ENCODE data around the gene C2orf15. TPM values are rescaled to one million over a fixed set of nuclear protein-coding genes. Genes with fewer than 3 reads are reported as not detected.
"Not testable (repeated sequence)": the region's sequence is repeated elsewhere in the genome, so short reads cannot be mapped to it uniquely, and the experiment has no call there.

C2orf15 gene
- total and polyA plus RNA-seq, 2 of the 8 experiments (the other 6 are each of a cell fraction or from before 2014, with no cell fraction given): 3.6 to 6.5 TPM

GRCh38 chr2:99192364-99192763, 50.9 kb downstream of the C2orf15 start:
- POLR2A ChIA-PET (ENCODE audit: partially characterized antibody): interaction anchor here (1.0 kb wide), 1 partner anchor 12 kb away, joined by 3 read pairs; no protein-coding TSS in a partner anchor
- H3K18ac ChIP-seq (ENCODE audit: extremely low read depth, low read length); H3K4ac ChIP-seq (replicated peaks; ENCODE audit: insufficient read length, low read depth, low read length); H2BK120ac ChIP-seq (replicated peaks; ENCODE audit: low read depth, low read length); H3K27me3 ChIP-seq (replicated peaks in 1 of 4; ENCODE audit: control insufficient read depth in 3 of 4, extremely low read depth in 1 of 4, insufficient read depth in 3 of 4, low read length in 3 of 4); H3K9me3 ChIP-seq (ENCODE audit: insufficient read depth in 2 of 2, low read depth in 1 of 2, low read length in 1 of 2); H2AK5ac ChIP-seq (ENCODE audit: low read depth, low read length); H3K27ac ChIP-seq (ENCODE audit: low read depth, low read length); H4K20me1 ChIP-seq (replicated peaks in 1 of 2; ENCODE audit: control insufficient read depth in 1 of 2, insufficient read depth in 2 of 2, low read length in 2 of 2); CTCF ChIA-PET (ENCODE audit: partially characterized antibody); H3K4me1 ChIP-seq (replicated peaks in 1 of 4; ENCODE audit: control insufficient read depth in 3 of 4, insufficient read depth in 4 of 4, low read length in 3 of 4); H3K4me3 ChIP-seq (ENCODE audit: extremely low read depth in 1 of 4, insufficient read depth in 2 of 4, low read depth in 3 of 4, low read length in 4 of 4); H2AFZ ChIP-seq (ENCODE audit: low read length); H3K14ac ChIP-seq (ENCODE audit: insufficient read length); H4K5ac ChIP-seq (ENCODE audit: insufficient read length, low read depth, low read length); H2BK20ac ChIP-seq (ENCODE audit: low read length); H2BK15ac ChIP-seq (ENCODE audit: low read length); H3K23me2 ChIP-seq (ENCODE audit: low read depth, low read length); H2BK5ac ChIP-seq (ENCODE audit: low read depth, low read length); H2BK12ac ChIP-seq (ENCODE audit: low read depth, low read length); H3K4me2 ChIP-seq (ENCODE audit: insufficient read depth in 1 of 2, low read depth in 2 of 2, low read length in 2 of 2); H3K9ac ChIP-seq (replicated peaks in 1 of 4; ENCODE audit: extremely low read depth in 1 of 4, low read depth in 3 of 4, low read length in 3 of 4); FAIRE-seq; DNase-seq (ENCODE audit: low read depth in 1 of 2, low spot score in 2 of 2); H3K23ac ChIP-seq (ENCODE audit: insufficient read length); H4K8ac ChIP-seq (ENCODE audit: extremely low read depth, insufficient read depth, low read length); H3K56ac ChIP-seq (replicated peaks; ENCODE audit: insufficient read length, low read depth, low read length); H3K79me1 ChIP-seq (ENCODE audit: low read depth, low read length); H4K91ac ChIP-seq (replicated peaks; ENCODE audit: insufficient read length, low read length): not testable (repeated sequence)
- Histone ChIP-seq H3K79me2 (ENCODE audit: control insufficient read depth in 1 of 2, insufficient read depth in 2 of 2, low read length in 2 of 2) (peaks cover 0 to 18% of the 10 kb centered on the region in 2 experiments; a peak in 2 of 4 replicates), H3K36me3 (ENCODE audit: control insufficient read depth in 2 of 4, insufficient read depth in 4 of 4, low read length in 3 of 4) (peaks cover 3 to 48% (median 29%) of the 10 kb centered on the region in 4 experiments; a peak in 7 of 8 replicates)
- 96% methylated on average over 4 of the region's 4 CpGs; no CpG with 5 or more reads in 1 of the 2 experiments for WGBS, 2 experiments (ENCODE audit: extremely low coverage in 1 of 2, insufficient coverage in 1 of 2, insufficient read length in 1 of 2, insufficient replicate concordance in 2 of 2, low coverage in 1 of 2, low lambda C conversion rate in 2 of 2, missing lambda C conversion rate in 1 of 2)

All from H1 (cell line).